GM19463 (cell line): ENCODE results near the gene ITPR2.
"Not testable (repeated sequence)": the region's sequence is repeated elsewhere in the genome, so short reads cannot be mapped to it uniquely, and the experiment has no call there.

ENCODE experiments used
- ATAC-seq: cut with Tn5 transposase; IDR thresholded peaks from one replicate; pipeline ENCODE4 v1.9.1; 2021; ENCODE audit warnings: mild to moderate bottlenecking, moderate library complexity; ENCODE audit not compliant: unreplicated experiment

ITPR2 gene

GRCh38 chr12:26683443-26683842, 149.6 kb downstream of the ITPR2 start:
- ATAC-seq: no peak

GRCh38 chr12:26680727-26681455, 152.1 kb downstream of the ITPR2 start:
- no peak for ATAC-seq

GRCh38 chr12:26678697-26679660, 154.0 kb downstream of the ITPR2 start:
- no peak for ATAC-seq

DNA sequence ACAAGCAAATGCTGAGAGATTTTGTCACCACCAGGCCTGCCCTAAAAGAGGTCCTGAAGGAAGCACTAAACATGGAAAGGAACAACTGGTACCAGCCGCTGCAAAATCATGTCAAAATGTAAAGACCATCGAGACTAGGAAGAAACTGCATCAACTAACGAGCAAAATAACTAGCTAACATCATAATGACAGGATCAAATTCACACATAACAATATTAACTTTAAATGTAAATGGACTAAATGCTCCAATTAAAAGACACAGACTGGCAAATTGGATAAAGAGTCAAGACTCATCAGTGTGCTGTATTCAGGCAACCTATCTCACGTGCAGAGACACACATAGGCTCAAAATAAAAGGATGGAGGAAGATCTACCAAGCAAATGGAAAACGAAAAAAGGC, 161.5 kb downstream of the ITPR2 start:
- ATAC-seq: not testable (repeated sequence)

- no peak for ATAC-seq
These were observed 164.1 kb downstream of the ITPR2 start for GRCh38 chr12:26668847-26669246.

DNA sequence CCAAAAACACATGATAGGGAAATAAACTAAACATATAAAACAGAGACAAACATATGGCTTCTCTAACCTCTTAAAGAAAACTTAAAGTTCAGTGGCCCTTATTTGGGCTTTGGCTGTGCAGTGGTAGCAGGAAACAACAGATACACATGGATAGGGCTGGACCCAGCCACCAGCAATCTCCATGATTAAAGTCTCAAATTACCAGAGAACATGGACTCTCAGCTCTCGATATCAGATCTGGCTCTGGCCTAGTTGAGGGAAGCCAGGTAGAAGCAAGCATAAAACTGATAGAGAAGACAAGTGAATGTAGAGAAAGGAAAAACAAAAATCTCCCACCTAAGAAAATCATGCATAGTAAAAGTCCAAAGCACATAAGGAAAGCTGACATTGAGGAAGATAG, 164.8 kb downstream of the ITPR2 start:
- no peak for ATAC-seq

GRCh38 chr12:26666286-26666685, 166.7 kb downstream of the ITPR2 start:
- ATAC-seq: no peak

GRCh38 chr12:26661399-26661798, 171.6 kb downstream of the ITPR2 start:
- ATAC-seq: no peak

- ATAC-seq: no peak
These were observed 173.1 kb downstream of the ITPR2 start for GRCh38 chr12:26659930-26660329.

DNA sequence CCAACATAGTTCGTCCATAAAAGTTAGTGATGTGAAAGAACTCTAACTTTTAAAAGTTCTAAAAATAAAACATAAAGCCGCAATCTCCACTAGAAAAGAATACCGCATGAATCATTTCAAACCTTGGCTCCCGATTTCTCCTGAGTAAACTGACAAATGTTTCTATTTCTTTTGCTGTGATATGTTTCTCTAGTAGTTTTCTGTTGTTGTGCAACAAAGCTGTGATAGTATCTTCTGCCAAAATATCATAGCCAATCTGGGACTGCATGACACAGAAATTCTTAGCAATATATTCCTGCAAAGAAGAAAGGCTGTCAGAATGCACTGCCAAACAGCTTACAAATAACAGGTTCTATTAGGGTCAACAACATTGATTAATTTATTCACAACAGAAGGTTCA, 174.0 kb downstream of the ITPR2 start:
- ATAC-seq: no peak

GRCh38 chr12:26654623-26655022, 178.4 kb downstream of the ITPR2 start:
- ATAC-seq: no peak

DNA sequence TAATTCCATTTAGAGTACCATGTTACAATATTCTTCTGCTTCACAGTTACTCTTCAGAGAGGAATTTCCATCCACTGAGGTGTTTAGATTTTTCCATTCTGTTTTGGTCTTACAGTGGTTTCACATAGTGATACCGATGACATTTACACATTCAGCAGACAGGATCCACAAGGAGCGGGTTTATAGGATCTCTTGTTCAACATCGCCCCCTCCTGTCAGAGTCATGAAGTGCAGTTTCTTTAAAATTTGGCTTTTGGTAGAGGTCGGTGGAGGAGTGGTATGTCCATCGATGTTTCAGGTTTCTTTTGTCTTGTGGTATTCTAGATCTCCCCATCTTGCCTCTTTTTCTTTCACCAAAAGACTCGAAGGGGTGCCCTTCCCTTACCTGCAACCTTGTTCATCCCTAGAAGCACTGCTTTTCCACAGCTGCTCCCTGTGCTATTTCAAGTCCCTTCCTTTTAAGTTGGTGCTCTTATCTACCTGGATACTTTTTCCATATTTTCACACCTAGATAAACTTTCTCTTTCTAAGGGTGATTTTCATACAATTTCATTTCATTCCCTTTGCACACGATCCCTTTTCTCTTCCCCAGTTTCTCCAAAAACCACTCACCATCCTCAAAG, 181.3 kb downstream of the ITPR2 start:
- ATAC-seq: no peak

DNA sequence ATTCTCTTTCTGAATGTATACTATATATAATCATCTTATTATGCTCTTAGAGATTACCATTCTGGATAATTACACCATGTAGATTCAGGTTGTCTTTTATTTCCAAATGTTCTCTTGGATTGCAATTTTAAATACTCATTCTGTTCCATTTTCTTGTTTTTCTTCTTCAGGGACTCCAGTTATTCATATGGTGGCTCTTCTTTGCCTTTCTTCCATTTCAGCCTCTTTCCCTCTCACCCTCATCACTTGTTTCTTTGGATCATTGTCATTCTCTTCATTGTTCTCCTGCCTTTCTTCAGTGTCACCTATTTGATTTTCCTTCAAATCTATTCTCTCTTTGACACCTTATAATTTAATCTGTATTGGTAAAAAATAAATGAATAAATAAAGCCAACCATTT, 182.0 kb downstream of the ITPR2 start:
- ATAC-seq: no peak

DNA sequence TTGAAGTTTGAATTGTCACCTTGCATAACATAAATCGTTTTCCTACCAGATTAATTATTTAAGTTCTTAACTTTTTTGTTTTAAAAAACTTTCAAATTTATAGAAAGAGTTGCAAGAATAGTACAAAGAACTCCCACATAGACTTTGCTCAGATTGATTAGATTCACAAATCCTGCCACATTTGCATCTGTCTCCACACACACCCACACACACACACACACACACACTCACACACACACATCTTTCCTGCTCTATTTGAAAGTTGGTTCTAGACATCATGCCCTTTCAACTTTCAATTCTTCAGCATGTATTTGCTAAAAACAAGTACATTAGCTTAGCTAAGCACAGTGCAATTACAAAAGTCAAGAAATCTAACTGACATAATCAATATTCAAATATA, 184.0 kb downstream of the ITPR2 start:
- ATAC-seq: no peak

- no peak for ATAC-seq
These were observed 184.4 kb downstream of the ITPR2 start for GRCh38 chr12:26648584-26648983.

GRCh38 chr12:26648066-26648465, 184.9 kb downstream of the ITPR2 start:
- ATAC-seq: no peak

DNA sequence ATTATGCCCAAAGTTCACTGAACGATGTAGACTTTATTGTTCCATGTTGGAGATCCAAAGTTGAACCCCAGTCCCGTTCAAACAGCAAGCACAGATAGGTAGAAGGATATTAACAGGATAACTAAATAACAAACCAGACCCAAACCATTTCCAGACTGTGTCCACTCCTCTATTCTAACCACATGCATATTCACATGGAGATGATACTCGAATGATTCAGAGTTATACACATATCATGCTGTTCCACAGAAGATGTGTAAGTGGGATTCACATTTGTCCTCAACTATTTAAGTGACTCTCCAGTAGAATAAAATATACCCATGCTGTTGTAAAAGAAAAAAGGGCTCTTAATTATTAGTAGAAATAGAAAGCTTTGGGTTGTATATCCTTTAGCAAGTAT, 185.9 kb downstream of the ITPR2 start:
- no peak for ATAC-seq

GRCh38 chr12:26646571-26646970, 186.4 kb downstream of the ITPR2 start:
- ATAC-seq: no peak

GRCh38 chr12:26644376-26644775, 188.6 kb downstream of the ITPR2 start:
- not testable (repeated sequence) for ATAC-seq

DNA sequence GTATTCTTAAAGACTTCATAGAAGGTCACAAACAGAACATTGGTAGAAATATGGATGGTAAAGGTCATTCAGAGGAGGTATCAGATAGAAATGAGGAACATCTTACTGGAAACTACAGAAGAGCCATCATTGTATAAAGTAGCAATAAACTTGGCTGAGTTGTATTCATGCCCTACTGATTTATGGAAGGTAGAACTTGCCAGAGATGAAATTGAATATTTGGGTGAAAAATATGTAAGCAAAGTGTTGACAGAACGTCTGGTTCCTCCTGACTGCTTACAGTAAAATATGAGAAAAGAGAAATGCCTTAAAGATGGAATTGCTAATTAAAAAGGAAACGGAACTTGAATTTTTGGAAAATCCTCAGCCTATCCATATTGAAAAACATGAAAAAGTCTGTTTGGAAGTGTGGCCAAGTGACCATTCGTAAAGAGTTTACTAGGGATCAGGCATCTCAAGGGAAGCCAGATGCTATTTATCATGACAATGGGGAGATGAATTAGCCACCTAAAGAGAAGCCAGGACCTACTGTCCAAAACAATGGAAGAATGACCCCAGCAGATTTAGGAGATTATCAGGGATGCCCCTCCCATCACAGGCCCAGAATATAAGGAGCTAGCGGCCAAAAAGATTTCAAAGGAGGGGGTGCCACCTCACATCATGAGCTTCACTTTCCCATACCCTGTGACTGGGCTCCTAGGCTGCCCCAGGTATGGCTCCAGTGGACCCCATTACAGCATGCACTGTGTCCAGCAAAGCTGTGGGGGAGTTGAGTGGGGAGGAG, 189.3 kb downstream of the ITPR2 start:
- ATAC-seq: no peak

DNA sequence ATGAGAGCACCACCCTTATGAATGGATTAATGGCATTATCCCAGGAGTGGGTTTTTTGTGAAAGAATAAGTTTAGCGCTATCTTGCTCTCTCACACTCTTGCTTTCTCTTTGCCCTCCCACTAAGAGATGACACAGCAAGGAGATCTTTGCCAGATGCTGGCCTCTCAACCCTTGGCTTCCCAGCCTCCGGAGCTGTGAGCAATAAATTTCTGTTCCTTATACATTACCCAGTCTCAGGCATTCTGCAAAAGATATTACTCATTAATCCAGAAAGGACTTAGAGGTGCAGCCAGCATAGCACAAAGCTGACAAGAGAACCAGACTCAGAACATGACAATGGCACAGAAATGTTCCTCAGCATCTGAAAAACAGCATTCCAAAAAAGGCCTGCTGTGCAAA, 190.6 kb downstream of the ITPR2 start:
- ATAC-seq: no peak
